ENCODE results near the gene TNK1.

DNA sequence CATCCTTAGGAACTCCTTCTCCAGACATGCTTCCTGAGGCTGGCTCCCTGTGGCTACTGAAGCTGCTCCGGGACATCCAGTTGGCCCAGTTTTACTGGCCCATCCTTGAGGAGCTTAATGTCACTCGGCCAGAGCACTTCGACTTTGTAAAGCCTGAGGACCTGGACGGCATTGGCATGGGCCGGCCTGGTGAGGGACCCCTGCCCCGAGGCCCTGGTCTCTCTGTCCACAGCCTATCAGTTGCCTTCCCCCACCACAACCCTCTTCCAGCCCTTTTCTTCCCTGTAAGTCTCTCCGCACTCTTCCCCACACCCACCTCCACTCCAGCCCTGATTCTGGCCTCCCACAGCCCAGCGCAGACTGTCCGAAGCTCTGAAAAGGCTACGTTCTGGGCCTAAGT lies 2.0 kb downstream of the TNK1 start:
- TF ChIP-seq EZH2 (IDR thresholded peaks at IDR 0.05; ENCODE audit: borderline replicate concordance, low read depth, low read length, severe bottlenecking) (no peak), CTCF (IDR thresholded peaks at IDR 0.05; ENCODE audit: borderline replicate concordance, extremely low read depth, low read length, poor library complexity, severe bottlenecking) (no peak)

Measured in DND-41 (cell line).